ENCODE results near the gene TMEM63A.
"Not testable (repeated sequence)": the region's sequence is repeated elsewhere in the genome, so short reads cannot be mapped to it uniquely, and the experiment has no call there.

- not testable (repeated sequence) for TF ChIP-seq CTCF (IDR thresholded peaks at IDR 0.05; ENCODE audit: low read depth, low read length, poor library complexity, severe bottlenecking); EZH2phosphoT487 (IDR thresholded peaks at IDR 0.05; ENCODE audit: borderline replicate concordance, low read length)
Measured at GRCh38 chr1:225836296-225836695, 45.9 kb downstream of the TMEM63A start.

Data from DOHH2 (cell line).